Suppressor macrophage treated with lipopolysaccharide for 1 hour (primary cell): ENCODE measurements around the gene LSM4.

Source experiments
- DNase-seq, 3 donors: peaks; one replicate each; pipeline ENCODE4 v3.0.0-alpha.2; 2020 to 2022

LSM4 gene

DNA sequence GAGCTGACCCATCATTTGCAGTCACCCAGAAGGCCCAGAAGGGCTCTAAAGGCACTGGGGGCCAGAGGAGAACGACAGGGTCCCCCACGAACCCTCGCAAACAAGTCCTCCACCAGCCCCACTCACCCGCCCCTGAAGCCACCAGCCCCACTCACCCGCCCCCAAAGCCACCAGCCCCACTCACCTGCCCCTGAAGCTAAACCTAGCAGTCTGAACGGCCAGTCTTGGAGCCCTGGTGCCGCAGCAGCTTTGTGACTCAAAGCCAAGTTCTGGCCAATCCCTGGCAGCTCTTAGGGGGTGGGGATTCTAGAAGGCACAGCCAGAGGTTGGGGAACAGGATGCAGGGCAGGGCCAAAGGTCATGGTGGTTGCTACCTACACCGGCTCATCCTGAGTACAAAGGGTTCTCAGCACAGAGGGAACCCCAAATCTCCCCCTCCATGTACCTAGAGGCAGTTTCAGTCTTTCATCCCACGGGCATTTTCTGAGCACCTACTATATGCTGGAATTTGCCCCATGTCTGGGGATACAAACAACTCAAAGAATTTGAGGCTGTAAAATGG lies 48.6 kb downstream of the LSM4 start, which contains the start of gene IQCN:
Gene IQCN (minus strand): TSS at position 234 of the 562 bp plus-strand sequence. CDS start 4,974 bp downstream, outside the sequence.
- no peak for DNase-seq

GRCh38 chr19:18273561-18274218 lies 49.2 kb downstream of the LSM4 start:
- no peak for DNase-seq

GRCh38 chr19:18271433-18271841 lies 51.4 kb downstream of the LSM4 start:
- no peak for DNase-seq

DNA sequence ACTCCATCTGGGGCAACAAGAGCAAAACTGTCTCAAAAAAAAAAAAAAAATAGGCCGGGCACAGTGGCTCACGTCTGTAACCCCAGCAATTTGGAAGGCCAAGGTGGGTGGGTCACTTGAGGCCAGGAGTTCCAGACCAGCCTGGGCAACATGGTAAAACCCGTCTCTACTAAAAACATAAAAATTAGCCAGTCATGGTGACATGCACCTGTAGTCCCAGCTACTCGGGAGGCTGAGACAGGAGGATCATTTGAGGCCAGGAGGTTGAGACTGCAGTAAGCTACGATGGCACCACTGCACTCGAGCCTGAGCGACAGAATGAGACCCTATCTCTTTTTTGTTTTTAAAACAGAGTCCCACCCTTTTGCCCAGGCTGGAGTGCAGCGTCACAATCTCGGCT lies 52.5 kb downstream of the LSM4 start:
- no peak for DNase-seq

GRCh38 chr19:18269070-18269723 lies 53.7 kb downstream of the LSM4 start:
- DNase-seq: no peak

- no peak for DNase-seq
Observed at GRCh38 chr19:18266771-18267686, 55.8 kb downstream of the LSM4 start.

DNA sequence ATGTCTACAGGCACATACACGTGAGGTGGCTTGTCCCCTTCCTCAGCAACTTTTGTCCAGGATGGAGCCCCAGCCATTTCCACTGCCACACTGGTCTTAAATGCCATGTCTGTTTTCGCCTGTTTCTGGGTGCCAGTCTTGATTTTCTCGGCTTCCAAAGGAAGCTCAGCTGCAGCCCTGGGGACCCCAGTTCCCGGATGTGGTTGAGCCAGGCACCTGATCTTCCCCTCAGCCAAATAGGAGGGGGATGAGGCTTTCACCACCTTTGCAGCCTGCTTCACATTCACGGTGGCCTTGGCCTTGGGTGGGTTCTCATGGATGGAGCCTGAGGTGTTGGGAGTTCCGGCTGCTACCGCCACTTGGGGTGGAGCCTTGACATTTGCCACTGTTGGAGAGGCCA lies 57.3 kb downstream of the LSM4 start:
- no peak for DNase-seq

DNA sequence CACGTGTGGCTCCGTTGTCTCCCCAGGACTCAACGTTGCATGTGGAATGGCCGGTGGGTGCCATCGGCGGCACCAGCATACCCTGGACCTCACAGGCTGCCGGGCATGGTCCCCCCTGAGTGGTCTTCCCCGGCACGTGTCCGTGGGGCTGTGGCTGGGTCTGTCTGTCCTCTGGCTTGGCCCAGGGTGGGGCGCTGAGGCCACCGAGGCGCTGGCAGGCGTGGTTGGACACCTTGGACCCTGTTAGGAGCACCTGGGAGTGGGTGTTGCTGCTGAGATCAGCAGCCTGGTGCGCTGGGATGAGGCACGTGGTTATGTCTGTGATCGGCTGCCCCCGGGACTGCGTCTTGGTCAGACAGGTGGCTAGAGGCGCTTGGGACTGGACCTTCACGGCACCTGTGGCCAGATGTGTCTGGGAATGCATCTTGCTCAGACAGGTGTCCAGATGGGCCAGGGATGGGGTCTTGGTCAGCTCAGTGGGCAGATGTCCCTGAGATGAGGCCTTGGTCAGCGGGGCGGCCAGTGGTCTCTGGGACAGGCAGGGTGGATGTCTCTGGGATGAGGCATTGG lies 57.8 kb downstream of the LSM4 start:
- no peak for DNase-seq

GRCh38 chr19:18264137-18264854 lies 58.6 kb downstream of the LSM4 start:
- no peak for DNase-seq

DNA sequence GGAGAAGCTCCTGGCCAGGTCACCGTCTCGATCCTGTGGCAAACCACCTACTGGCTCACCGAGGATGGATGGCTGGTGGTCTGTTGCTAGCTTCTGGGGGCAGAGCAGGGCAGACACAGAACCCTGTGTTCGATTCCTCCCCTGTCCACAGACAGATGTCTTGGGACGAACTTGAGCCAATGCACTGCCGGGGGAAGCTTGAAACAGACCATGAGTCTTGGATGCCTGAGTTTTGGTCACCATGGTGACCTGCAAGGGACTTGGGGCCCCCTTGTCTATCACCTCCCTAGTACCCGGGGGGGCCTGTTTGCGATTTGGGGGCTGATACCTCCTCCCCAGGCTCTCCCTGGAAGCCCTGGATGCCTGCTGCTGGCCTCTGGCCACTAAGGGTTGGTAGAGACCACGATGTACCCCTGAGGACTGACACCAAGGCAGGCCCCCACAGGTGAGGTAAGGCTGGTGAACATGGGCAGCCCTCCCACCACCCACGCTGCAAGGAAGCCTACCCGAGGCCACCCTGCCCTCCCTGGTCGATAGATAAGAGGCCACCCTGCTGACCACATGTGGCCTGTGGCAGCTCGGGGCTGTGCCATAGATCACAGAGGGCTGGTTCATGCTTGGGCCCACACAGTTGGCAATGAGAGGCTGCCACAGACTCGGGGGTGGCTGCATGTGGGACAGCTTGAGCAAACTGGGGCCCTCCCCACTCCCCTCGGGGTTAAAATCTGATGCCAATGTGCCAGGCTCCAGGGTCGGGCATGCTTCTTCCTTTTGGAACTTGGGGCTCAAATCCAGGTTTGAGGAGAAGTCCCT lies 59.3 kb downstream of the LSM4 start:
- DNase-seq: no peak

DNA sequence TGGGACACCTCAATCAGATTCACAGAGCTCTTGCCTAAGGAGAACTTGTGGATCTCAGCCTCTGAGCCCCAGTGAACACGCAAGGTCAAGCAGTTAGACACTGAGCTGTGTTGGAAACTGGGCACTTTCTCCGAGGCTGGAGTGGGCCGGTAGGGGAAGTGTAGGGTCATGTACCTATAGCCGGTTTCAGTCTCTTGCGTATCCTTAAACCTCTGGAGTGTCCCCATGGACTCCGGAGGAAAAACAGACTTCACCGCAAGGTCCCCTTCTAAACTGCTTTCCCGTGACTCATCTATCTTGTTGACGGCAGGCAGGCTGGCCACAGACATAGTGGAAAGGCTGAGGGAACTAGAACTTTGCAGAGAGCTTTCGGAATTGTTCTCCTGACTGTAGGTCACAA lies 60.0 kb downstream of the LSM4 start:
- no peak for DNase-seq

- peak in 1 of 3 donors; percentile 11 for DNase-seq
Observed at GRCh38 chr19:18262144-18262543, 60.7 kb downstream of the LSM4 start.

GRCh38 chr19:18261474-18261873 lies 61.4 kb downstream of the LSM4 start:
- DNase-seq: peak in 2 of 3 donors; percentile 47 to 50

- DNase-seq: peak; percentile 37 to 51 (median 38)
Observed at GRCh38 chr19:18259893-18260292, 63.0 kb downstream of the LSM4 start.

DNA sequence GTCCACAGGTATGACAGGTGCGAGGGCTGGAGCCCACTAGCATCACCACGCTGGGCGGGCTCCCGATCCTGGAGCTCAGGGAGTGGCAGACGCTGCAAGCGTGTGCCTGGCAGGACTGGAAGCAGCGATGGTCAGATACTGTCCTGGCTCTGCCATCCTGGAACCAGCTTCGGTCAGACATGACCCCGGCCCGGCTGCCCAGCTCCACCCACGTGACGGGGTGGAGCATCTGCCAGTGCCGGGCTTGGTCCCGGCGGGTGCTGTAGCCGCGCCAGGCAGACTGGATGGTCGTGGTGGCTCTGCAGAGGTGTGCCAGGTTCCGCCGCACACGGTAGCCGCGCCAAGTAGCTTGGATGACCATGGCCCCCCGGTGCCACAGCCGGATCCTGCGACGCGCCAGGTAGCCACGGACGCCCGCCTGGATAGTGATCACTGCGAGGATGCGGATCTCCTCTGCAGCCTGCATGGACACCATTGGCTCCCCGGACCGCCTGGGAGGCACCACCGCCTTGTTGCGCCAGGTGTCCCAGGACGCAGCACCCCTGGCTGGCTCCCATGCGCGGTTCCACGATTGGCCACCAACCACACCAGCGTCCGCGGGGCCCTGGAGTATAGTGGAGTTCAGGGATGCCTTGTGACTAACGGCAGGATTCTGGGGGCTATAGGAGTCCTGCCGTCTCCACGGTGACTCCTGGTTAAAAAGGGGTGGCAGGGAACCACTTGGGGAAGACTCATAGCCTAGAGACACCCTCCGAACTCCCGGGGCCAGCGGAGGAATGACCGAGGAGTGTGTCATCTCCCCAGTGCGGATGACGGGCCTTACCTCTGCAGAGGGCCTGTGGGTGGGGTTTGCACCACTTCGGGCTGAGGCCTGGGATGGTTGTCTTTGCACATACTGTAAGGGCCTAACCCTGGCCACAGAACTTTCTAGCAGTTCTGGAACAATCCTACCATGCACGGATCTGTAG lies 65.1 kb downstream of the LSM4 start:
- DNase-seq: no peak
